ENCODE measurements around the gene LIMA1.

DNA sequence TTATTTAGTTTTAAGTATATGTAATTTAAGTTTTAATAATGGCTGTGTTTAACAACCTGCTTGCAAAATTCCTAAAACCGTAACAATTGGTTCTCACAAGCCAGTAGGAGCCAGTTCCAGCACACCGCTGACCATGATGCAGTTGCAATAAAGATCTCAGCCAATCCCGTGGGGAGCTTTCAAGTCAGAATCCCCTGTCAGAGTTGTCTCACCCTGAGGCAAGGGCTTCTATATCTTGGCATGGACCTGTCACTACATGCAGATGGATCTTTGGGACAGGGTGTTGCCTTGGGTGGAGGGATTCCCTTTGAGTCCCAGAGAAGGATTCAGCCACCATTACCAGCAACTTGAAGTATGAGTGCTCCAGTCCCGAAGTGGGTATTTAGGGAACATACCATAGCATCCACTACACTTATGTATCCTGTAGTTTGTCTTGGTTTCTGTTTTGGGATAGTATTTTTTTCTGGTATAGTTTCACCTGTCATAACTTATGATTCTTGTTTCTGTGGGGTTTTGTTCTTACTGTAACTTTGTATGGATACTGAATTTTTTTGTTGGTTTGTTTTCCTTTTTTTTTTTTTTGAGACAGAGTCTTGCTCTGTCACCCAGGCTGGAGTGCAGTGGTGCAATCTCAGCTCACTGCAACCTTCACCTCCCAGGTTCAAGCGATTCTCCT, 30.1 kb upstream of the LIMA1 start:
- TF ChIP-seq, protein P1, sequence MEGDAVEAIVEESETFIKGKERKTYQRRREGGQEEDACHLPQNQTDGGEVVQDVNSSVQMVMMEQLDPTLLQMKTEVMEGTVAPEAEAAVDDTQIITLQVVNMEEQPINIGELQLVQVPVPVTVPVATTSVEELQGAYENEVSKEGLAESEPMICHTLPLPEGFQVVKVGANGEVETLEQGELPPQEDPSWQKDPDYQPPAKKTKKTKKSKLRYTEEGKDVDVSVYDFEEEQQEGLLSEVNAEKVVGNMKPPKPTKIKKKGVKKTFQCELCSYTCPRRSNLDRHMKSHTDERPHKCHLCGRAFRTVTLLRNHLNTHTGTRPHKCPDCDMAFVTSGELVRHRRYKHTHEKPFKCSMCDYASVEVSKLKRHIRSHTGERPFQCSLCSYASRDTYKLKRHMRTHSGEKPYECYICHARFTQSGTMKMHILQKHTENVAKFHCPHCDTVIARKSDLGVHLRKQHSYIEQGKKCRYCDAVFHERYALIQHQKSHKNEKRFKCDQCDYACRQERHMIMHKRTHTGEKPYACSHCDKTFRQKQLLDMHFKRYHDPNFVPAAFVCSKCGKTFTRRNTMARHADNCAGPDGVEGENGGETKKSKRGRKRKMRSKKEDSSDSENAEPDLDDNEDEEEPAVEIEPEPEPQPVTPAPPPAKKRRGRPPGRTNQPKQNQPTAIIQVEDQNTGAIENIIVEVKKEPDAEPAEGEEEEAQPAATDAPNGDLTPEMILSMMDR (IDR thresholded peaks at IDR 0.05) = no peak
- TF ChIP-seq POLR2A (IDR thresholded peaks at IDR 0.05) = no peak
